ENCODE data around the gene GYPE.
"Not testable (repeated sequence)": the region's sequence is repeated elsewhere in the genome, so short reads cannot be mapped to it uniquely, and the experiment has no call there.

GRCh38 chr4:143833676-143834075 lies 71.7 kb downstream of the GYPE start:
- not testable (repeated sequence) for TF ChIP-seq CEBPB (IDR thresholded peaks at IDR 0.05; ENCODE audit: borderline replicate concordance, low read depth, low read length); ZNF280B (CRISPR knock-in tag; IDR thresholded peaks at IDR 0.05; ENCODE audit: borderline replicate concordance); MXI1 (IDR thresholded peaks at IDR 0.05; ENCODE audit: borderline replicate concordance, low read depth, low read length)
